Measurements from ENCODE around the gene RAP1GAP2. TPM values are rescaled to one million over a fixed set of nuclear protein-coding genes. Genes with fewer than 3 reads are reported as not detected.
"Not testable (repeated sequence)": the region's sequence is repeated elsewhere in the genome, so short reads cannot be mapped to it uniquely, and the experiment has no call there.

Gene RAP1GAP2
- total RNA-seq, 6 donors from 2014 or later = 6.3 to 19.4 (median 13.6) TPM

DNA sequence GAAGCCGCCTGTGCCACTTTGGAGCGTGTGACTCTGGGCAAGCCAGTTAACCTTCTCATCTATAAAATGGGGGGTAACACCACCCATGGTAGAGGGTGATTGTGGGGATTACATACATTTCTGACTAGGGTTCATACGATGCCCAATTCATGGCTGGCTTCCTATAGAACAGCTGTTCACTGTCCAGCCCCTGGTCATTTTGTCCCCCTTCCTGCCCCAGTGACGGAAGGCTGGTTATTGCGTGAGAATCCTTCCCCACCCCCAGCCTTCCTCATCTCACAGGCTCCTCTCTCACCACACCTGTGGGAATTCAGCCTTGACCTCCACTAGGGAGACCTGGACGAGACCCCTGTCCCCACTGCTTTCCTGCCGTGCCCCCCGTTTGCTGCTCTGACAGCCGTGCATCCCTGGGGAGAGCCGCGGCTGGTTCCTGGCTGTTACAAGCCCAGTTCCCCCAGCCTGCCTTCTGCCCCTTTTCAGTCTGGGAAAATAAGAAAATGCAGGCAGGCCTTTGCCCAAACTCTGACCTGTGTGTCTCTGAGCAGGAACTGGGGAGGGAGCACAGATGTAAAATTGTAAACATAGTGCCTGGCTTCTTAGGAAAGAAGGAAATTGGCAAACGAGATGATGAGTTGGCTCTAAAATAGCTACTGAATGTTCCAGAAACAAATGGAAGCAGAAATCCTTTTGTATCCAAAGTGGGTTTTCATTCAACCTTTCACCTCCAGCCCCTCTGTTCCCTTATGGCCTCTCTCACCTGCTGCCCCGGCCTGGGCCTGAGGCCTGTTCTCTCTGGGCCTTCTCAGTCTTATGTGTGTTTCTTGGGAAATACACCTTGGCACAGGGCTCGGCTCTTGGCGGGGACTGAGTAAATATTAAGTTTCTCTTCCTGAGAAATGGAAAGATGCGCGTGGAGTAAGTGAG, 199.9 kb downstream of the RAP1GAP2 start:
- Histone ChIP-seq H3K4me3 (no peak overlapping the region), H3K9me3 (no peaks in the 10 kb centered on the region), H3K27me3 (no peaks in the 10 kb centered on the region), H3K4me1 (peaks cover 0 to 11% (median 7%) of the 10 kb centered on the region in 4 donors), H3K36me3 (peaks cover 0 to 8% (median 2%) of the 10 kb centered on the region in 4 donors), H3K27ac (peak overlapping the region in 3 of 4 donors; percentile 27 to 68 (median 49))
- WGBS, 2 donors = 65 to 75% methylated on average over 17 of the region's 17 CpGs
- ATAC-seq (ENCODE audit: low FRiP score in 2 of 2) (peak in 1 of 2 donors; percentile 7), DNase-seq (peak in 1 of 2 donors; percentile 15)
- TF ChIP-seq EP300 (IDR thresholded peaks at IDR 0.05) (no peak), POLR2A (IDR thresholded peaks at IDR 0.05) (no peak), POLR2AphosphoS5 (IDR thresholded peaks at IDR 0.05) (no peak)
- TF ChIP-seq, protein P1, sequence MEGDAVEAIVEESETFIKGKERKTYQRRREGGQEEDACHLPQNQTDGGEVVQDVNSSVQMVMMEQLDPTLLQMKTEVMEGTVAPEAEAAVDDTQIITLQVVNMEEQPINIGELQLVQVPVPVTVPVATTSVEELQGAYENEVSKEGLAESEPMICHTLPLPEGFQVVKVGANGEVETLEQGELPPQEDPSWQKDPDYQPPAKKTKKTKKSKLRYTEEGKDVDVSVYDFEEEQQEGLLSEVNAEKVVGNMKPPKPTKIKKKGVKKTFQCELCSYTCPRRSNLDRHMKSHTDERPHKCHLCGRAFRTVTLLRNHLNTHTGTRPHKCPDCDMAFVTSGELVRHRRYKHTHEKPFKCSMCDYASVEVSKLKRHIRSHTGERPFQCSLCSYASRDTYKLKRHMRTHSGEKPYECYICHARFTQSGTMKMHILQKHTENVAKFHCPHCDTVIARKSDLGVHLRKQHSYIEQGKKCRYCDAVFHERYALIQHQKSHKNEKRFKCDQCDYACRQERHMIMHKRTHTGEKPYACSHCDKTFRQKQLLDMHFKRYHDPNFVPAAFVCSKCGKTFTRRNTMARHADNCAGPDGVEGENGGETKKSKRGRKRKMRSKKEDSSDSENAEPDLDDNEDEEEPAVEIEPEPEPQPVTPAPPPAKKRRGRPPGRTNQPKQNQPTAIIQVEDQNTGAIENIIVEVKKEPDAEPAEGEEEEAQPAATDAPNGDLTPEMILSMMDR (IDR thresholded peaks at IDR 0.05) = no peak

DNA sequence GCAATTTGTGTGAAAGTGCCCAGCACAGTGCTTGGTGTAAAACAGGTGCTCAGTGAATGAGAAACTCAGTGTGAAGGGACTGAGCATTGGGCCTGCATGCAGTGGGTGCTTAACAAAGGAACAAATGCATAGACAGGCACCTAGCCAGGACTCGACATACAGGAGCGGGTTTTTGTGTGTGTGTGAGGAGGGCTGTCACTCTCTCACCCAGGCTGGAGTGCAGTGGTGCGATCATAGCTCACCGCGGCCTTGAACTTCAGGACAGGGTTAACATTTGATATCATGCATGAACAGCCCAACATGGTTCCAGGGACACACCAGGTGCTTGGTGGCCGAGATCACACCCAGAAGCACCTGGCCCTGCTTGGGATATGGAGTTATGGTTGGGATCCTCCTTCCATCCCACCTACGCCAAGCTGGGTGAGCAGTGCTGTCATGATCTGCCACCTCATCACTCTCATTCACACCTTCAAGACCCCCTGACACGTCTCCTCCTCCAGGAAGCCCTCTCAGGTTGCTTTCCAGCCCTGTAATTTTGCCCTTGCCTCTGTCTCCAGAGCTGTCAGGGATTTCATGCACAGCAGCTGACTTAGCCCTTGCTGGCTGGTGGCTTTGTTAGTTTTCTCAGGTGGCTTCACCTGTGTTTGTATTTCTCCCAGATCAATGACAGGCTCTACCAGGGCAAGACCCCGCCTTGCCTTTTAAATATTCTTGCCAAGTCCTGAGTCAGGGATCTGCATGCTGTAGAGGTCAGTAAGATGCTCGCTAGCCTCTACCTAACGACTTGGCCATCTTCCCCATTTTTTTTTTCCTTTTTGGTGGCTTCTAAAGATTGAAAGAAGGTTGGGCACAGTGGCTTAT, 200.8 kb downstream of the RAP1GAP2 start:
- TF ChIP-seq POLR2AphosphoS5 (IDR thresholded peaks at IDR 0.05) (no peak), EP300 (IDR thresholded peaks at IDR 0.05) (no peak), POLR2A (IDR thresholded peaks at IDR 0.05) (no peak)
- TF ChIP-seq, protein P1 (IDR thresholded peaks at IDR 0.05) = no peak
- peaks cover 0 to 11% (median 7%) of the 10 kb centered on the region in 4 donors for H3K4me1 ChIP-seq
- H3K27me3 ChIP-seq = no peaks in the 10 kb centered on the region
- 95 to 96% methylated on average over 11 of the region's 11 CpGs for WGBS, 2 donors
- no peaks in the 10 kb centered on the region for H3K9me3 ChIP-seq
- DNase-seq (peak in 1 of 2 donors; percentile 10), ATAC-seq (ENCODE audit: low FRiP score in 2 of 2) (no peak)
- peak overlapping the region in 3 of 4 donors; percentile 4 to 68 (median 49) for H3K27ac ChIP-seq
- no peak overlapping the region for H3K4me3 ChIP-seq
- H3K36me3 ChIP-seq = peaks cover 0 to 8% (median 2%) of the 10 kb centered on the region in 4 donors

DNA sequence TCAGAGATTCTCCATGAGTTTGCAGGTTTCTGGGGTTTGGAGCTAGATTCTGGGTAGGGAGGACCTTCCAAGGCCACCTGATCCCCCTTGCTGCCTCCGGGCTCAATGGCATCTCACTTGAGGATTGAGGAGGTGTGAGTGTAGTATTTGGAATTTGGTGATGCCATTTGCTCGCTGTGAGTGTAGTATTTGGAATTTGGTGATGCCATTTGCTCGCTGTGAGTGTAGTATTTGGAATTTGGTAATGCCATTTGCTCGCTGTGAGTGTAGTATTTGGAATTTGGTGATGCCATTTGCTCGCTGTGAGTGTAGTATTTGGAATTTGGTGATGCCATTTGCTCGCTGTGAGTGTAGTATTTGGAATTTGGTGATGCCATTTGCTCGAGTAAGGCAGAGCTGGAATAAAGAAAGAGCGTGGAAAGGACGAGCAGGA, 202.2 kb downstream of the RAP1GAP2 start:
- H3K36me3 ChIP-seq; H3K27ac ChIP-seq; H3K9me3 ChIP-seq; DNase-seq; H3K27me3 ChIP-seq; ATAC-seq (ENCODE audit: low FRiP score in 2 of 2); H3K4me3 ChIP-seq: not testable (repeated sequence)
- 91 to 95% methylated on average over 9 of the region's 9 CpGs for WGBS, 2 donors
- H3K4me1 ChIP-seq = peaks cover 9 to 24% (median 20%) of the 10 kb centered on the region in 4 donors

DNA sequence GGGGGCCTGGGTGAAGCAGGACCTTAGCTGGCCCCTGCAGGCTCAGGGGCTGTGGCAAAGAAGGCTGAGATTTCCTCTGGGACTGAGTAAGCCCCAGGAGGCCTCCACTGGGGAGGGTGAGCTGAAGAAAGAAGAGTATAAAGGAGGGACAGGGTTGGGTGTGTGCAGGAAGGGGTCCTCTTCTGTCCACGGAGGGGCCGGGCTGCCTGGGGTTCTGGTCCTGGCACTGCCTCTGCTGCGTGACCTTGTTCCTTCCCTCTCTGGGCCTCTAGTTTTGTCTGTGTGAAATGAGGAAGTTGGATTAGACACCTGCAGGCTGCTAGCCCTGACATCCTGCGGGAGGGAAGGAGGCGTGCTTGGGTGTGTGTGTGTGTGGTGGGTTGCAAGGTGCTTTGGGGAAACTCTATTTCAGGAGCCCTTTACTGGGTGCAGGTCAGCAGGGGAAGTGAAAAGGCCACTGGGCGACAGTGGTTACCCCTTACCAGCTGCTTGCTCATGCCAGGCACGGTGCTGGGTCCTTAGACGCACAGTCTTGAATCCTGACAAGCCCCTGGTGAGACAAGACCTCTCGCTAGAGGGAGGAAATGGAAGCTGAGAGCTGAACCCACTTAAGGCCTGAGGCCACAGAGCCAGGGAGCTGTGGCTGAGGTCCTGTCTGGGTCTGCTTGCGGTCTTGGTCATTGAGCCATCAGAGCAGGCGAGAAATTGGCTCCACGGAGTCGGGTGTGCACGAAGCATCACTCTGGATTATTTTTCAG, 206.5 kb downstream of the RAP1GAP2 start:
- H3K27me3 ChIP-seq = no peaks in the 10 kb centered on the region
- 73 to 76% methylated on average over 9 to 12 of the region's 14 CpGs for WGBS, 2 donors
- H3K36me3 ChIP-seq = peaks cover 0 to 8% (median 2%) of the 10 kb centered on the region in 4 donors
- peak overlapping the region; percentile 32 to 92 (median 90) for H3K27ac ChIP-seq
- DNase-seq = peak in 1 of 2 donors; percentile 44
- H3K9me3 ChIP-seq = no peaks in the 10 kb centered on the region
- peak; percentile 3 to 13 for ATAC-seq (ENCODE audit: low FRiP score in 2 of 2)
- H3K4me3 ChIP-seq = no peak overlapping the region
- no peak for TF ChIP-seq POLR2AphosphoS5 (IDR thresholded peaks at IDR 0.05)
- TF ChIP-seq, protein P1 (IDR thresholded peaks at IDR 0.05) = no peak
- TF ChIP-seq EP300 (IDR thresholded peaks at IDR 0.05) = no peak
- no peak for TF ChIP-seq POLR2A (IDR thresholded peaks at IDR 0.05)
- peaks cover 23 to 31% (median 28%) of the 10 kb centered on the region in 4 donors for H3K4me1 ChIP-seq
